DOHH2 (cell line): Measurements from ENCODE around the gene TTC7B.

ENCODE experiments used
- EZH2phosphoT487 ChIP-seq: fragments of 200-600 bp; sonication (generic); IDR thresholded peaks from 2 replicates; pipeline ENCODE4 v1.6.1; 2017; ENCODE audit warnings: borderline replicate concordance, mild to moderate bottlenecking, antibody characterized with exemption, low read length, moderate library complexity, mixed read lengths
- TF ChIP-seq, protein P1 (sequence below): fragments of 200-600 bp; sonication (generic); IDR thresholded peaks from one replicate; pipeline ENCODE4 v1.5.1; 2014; ENCODE audit warnings: antibody characterized with exemption, mild to moderate bottlenecking, low read depth, low read length; ENCODE audit not compliant: poor library complexity, severe bottlenecking

DNA sequence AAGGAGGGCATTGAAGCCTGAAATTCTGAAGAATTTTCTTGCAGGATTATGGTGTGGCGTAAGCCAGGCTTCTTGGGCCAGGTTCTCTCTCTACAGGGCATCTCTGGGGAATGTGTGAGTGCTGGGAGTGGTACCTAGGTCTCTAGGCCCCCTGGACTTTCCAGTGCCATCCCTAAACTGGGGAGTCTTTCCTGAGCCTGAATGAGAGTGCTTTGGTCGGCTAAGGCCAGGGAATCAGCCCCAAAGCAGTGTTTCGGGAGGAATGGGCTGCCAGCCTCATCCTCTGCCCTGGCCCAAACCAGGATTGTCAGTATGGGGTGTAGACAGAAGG lies 325.5 kb downstream of the TTC7B start:
- TF ChIP-seq, protein P1, sequence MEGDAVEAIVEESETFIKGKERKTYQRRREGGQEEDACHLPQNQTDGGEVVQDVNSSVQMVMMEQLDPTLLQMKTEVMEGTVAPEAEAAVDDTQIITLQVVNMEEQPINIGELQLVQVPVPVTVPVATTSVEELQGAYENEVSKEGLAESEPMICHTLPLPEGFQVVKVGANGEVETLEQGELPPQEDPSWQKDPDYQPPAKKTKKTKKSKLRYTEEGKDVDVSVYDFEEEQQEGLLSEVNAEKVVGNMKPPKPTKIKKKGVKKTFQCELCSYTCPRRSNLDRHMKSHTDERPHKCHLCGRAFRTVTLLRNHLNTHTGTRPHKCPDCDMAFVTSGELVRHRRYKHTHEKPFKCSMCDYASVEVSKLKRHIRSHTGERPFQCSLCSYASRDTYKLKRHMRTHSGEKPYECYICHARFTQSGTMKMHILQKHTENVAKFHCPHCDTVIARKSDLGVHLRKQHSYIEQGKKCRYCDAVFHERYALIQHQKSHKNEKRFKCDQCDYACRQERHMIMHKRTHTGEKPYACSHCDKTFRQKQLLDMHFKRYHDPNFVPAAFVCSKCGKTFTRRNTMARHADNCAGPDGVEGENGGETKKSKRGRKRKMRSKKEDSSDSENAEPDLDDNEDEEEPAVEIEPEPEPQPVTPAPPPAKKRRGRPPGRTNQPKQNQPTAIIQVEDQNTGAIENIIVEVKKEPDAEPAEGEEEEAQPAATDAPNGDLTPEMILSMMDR = no peak
- TF ChIP-seq EZH2phosphoT487 = no peak
